C4-2B (cell line): ENCODE data around the gene RTKN.

Experiments
- H3K27ac ChIP-seq: fragments of 450-650 bp; 2 replicates; pipeline ENCODE4 v1.5.1; 2017
- ZFX ChIP-seq: fragments of 450-650 bp; IDR thresholded peaks from 2 replicates; pipeline ENCODE4 v1.6.1; 2017
- TF ChIP-seq, protein P1 (sequence below): fragments of 450-650 bp; conservative IDR thresholded peaks from 2 replicates; pipeline ENCODE4 v1.5.1; 2017; ENCODE audit warnings: mild to moderate bottlenecking

The RTKN gene, protein sequence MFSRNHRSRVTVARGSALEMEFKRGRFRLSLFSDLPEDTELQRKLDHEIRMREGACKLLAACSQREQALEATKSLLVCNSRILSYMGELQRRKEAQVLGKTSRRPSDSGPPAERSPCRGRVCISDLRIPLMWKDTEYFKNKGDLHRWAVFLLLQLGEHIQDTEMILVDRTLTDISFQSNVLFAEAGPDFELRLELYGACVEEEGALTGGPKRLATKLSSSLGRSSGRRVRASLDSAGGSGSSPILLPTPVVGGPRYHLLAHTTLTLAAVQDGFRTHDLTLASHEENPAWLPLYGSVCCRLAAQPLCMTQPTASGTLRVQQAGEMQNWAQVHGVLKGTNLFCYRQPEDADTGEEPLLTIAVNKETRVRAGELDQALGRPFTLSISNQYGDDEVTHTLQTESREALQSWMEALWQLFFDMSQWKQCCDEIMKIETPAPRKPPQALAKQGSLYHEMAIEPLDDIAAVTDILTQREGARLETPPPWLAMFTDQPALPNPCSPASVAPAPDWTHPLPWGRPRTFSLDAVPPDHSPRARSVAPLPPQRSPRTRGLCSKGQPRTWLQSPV

DNA sequence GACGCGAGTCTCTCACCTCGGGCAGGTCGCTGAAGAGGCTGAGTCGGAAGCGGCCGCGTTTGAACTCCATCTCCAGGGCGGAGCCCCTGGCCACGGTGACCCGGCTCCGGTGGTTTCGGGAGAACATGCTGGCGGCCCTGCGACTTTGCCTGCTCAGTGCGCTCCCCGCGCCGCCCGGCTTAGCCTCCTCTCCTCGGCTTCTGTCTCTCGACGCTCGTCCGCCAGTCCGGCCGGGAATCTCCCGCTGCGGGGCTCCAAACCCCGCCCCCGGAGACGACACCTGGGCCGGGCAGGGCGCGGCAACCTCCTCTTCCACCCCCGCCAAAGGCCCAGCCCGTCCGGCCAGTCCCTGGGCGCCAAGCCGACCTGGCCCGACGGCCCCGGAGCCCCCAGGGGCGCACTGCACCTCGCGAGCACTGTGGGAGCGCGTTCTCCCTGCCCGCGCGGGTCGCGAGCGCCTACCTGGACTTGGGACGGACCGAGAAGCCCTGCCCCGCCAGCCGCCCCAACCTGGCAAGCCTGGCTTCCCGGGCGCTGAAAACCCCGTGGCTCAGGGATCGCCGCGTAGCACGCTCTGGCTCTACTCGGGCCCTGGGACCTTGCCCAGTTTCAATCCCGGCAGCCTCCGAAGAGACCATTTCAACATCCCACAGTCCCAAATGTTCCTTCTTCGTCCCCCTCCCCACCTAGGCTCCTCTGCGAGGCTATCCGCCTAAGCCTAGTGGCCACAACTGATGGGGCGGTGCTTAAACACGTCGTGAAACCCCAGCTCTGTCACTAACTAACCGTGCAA, at the start of gene RTKN:
Gene RTKN, minus strand, starts transcription at position 248 of the 793 bp plus-strand sequence. Its CDS starts 121 bp downstream, at position 127.
- H3K27ac ChIP-seq = peak within 1 kb of the TSS; percentile 87
- TF ChIP-seq, protein P1, sequence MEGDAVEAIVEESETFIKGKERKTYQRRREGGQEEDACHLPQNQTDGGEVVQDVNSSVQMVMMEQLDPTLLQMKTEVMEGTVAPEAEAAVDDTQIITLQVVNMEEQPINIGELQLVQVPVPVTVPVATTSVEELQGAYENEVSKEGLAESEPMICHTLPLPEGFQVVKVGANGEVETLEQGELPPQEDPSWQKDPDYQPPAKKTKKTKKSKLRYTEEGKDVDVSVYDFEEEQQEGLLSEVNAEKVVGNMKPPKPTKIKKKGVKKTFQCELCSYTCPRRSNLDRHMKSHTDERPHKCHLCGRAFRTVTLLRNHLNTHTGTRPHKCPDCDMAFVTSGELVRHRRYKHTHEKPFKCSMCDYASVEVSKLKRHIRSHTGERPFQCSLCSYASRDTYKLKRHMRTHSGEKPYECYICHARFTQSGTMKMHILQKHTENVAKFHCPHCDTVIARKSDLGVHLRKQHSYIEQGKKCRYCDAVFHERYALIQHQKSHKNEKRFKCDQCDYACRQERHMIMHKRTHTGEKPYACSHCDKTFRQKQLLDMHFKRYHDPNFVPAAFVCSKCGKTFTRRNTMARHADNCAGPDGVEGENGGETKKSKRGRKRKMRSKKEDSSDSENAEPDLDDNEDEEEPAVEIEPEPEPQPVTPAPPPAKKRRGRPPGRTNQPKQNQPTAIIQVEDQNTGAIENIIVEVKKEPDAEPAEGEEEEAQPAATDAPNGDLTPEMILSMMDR = no peak; the same call in 1 of the 2 replicates
- TF ChIP-seq ZFX = peak; percentile 26; the same call in 1 of the 2 replicates

DNA sequence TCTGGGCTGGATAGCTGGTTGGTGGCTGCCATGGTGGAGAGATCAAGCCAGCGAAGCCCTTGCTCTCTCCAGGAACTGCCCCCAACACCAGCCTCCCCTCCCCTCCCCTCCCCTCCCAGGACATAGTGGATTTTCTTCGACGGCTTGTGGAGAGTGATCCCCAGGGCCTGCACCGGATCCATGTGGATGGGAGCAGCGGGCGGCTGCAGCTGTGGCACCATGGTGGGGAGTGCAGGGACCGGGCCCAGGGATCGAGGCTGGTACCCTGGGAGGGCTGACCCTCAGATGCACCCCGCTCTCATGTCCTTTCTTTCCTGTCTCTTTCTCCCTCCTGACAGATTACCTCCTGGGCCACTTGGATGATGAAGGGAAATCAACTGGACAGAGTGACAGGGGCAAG, 48.2 kb upstream of the RTKN start:
- no peak overlapping the region for H3K27ac ChIP-seq
- TF ChIP-seq, protein P1 = no peak
- TF ChIP-seq ZFX = no peak

DNA sequence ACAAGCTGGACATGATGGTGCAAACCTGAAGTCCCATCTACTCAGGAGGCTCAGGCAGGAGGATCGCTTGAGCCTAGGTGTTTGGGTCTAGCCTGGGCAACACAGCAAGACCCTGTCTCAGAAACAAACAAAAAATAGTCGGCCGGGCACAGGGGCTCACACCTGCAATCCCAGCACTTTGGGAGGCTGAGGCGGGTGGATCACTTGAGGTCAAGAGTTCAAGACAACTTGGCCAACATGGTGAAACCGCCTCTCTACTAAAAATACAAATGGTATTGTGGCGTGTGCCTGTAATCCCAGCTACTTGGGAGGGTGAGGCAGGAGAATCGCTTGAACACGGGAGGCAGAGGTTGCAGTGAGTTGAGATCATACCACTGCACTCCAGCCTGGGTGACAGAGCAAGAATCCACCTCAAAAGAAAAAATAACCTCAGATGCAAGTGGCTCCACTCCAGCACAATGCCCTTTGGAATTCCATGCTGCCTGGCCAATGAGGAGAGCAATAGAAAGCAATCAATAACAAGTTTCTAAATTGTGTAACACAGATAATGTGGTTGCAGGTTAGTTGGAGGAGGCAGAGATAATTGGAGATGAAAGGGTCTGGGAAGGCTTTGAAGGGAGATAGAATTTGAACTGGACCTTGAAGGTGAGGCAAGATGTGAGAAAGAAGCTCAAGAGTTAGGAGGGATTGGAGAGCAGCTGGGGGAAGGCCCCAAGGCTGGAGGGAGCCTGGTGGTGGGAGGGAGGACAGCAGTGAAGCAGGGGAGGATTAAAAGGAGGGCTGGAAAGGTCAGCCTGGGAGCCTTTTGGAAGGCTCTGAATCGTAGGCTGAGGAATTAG, 47.1 kb upstream of the RTKN start:
- TF ChIP-seq, protein P1 = no peak
- no peak overlapping the region for H3K27ac ChIP-seq

DNA sequence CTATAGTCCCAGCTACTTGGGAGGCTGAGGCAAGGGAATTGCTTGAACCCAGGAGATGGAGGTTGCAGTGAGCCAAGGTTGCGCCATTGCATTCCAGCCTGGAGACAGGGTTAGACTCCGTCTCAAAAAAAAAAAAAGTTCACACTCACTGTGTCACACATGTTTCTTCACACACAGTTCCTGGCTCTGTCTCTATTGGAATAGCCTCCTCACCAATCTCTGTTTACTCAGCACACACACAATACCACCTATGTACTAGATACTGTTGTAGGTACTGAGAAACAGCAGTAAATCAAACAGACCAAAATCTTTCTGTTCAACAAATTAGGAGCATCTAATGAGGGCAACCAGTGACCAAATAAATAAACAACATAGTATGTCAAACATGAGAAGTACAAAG, 44.4 kb upstream of the RTKN start:
- TF ChIP-seq ZFX = no peak
- TF ChIP-seq, protein P1 = no peak
- no peak overlapping the region for H3K27ac ChIP-seq

DNA sequence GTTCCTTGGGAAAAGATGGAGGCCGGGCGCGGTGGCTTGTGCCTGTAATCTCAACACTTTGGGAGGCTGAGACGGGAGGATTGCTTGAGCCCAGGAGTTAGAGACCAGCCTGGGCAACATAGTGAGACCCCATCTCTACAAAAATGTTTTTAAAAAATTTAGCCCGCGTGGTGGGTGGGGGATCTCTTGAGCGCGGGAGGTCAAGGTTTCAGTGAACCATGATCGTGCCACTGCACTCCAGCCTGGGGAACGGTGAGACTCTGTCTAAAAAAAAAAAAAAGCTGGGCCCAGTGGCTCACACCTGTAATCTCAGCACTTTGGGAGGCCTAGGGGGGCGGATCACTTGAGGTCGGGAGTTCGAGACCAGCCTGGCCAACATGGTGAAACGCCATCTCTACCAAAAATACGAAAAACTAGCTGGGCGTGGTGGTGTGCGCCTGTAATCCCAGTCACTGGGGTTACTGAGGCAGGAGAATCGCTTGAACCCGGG, 42.0 kb upstream of the RTKN start:
- H3K27ac ChIP-seq = peak overlapping the region; percentile 85

DNA sequence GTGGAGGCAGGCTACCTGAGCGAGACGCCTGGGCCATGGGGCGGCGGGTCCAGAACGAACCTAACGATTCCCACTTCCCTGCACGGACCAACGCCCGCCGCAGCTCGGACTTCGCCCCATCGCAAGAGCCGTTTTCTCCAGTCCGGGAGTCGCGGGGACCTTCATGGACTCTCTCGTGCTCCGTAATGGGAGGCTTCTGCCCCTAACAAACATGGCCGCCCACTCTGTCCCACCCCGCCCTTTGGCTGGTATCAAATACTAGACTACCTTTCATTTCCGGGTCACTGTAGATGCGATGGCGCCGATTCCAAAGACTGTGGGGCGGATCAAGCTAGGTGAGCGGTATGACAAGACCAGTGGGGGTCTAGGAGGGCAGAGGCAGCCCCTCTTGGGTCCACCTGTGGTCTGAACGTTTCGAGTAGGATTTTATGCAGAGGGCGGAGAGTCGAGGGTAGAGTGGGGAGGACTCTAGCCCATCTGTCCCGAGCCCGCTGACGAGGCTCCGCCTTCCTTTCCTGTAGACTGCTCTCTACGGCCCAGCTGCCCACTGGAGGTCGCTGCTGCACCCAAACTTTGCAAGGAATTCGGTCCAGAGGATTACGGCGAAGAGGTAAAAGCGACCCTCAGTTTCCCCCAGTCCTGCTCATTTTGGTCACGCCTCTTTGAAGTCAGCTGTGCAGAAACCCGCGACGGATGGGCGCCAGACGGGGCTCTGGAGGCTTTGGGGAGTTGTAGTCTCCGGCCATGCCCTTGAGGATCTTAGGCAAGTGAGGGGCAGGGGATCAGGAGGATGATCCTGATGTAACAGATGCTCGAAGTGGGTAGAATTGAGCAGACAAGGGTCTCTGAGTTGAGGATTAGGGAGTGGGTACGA, 41.3 kb upstream of the RTKN start, which contains the start of the genes CCDC142 and TTC31:
Gene CCDC142, minus strand, starts transcription at position 198 of the 874 bp plus-strand sequence. Its CDS starts 161 bp downstream, at position 37.
Gene TTC31, plus strand, starts transcription at position 281 of the 874 bp plus-strand sequence. Its CDS starts 15 bp downstream, at position 296.
- H3K27ac ChIP-seq = peak within 1 kb of the TSS; percentile 85
- TF ChIP-seq, protein P1 = peak; percentile 77
- no peak for TF ChIP-seq ZFX
